A673 (cell line): Measurements from ENCODE around the gene HNRNPUL1. TPM values are rescaled to one million over a fixed set of nuclear protein-coding genes. Genes with fewer than 3 reads are reported as not detected.

Experiments
- BruUV-seq: library from RNA; stranded (reverse); fragments of 400-500 nt; replicated peaks from 2 replicates; lab custom pipeline; 2021; lab: Mats Ljungman, UMichigan
- CTCF ChIA-PET: fragments of 300-600 bp; sonication (Branson Sonifier 250); formaldehyde crosslinking; loops from one replicate; lab custom pipeline; 2022; ENCODE audit warnings: antibody characterized with exemption; lab: Charles Lee
- POLR2A ChIA-PET: fragments of 300-600 bp; sonication (Branson Sonifier 250); formaldehyde crosslinking; loops from one replicate; lab custom pipeline; 2022; ENCODE audit warnings: antibody characterized with exemption; ENCODE audit not compliant: low non-redundant PET; lab: Charles Lee
- DNase-seq: peaks from one replicate; pipeline ENCODE4 v3.0.0-alpha.2; 2015; ENCODE audit warnings: low spot score
- H3K27ac ChIP-seq: fragments of 200-600 bp; sonication (generic); 2 replicates; pipeline ENCODE4 v1.5.1; 2016; ENCODE audit warnings: mixed run types, low read depth, mild to moderate bottlenecking, mixed read lengths, antibody characterized with exemption, low read length; ENCODE audit not compliant: poor library complexity, severe bottlenecking
- H3K27me3 ChIP-seq: fragments of 200-600 bp; sonication (generic); replicated peaks from 2 replicates; pipeline ENCODE4 v1.6.1; 2017; ENCODE audit warnings: mixed run types, low read depth, mild to moderate bottlenecking, mixed read lengths, antibody characterized with exemption, low read length; ENCODE audit not compliant: insufficient read depth, poor library complexity
- H3K36me3 ChIP-seq: fragments of 200-600 bp; sonication (generic); 2 replicates; pipeline ENCODE4 v1.6.1; 2016; ENCODE audit warnings: mixed run types, mild to moderate bottlenecking, mixed read lengths, antibody characterized with exemption, low read length; ENCODE audit not compliant: insufficient read depth, poor library complexity, severe bottlenecking
- H3K4me1 ChIP-seq: fragments of 200-600 bp; sonication (generic); 2 replicates; pipeline ENCODE4 v1.6.1; 2017; ENCODE audit warnings: mixed run types, mild to moderate bottlenecking, mixed read lengths, antibody characterized with exemption, low read length; ENCODE audit not compliant: insufficient read depth, poor library complexity, severe bottlenecking
- H3K4me3 ChIP-seq: fragments of 200-600 bp; sonication (generic); 2 replicates; pipeline ENCODE4 v1.5.1; 2016; ENCODE audit warnings: low read depth, mixed run types, mild to moderate bottlenecking, mixed read lengths, low read length; ENCODE audit not compliant: poor library complexity, severe bottlenecking
- H3K9me3 ChIP-seq: fragments of 200-600 bp; sonication (generic); 2 replicates; pipeline ENCODE4 v1.6.1; 2016; ENCODE audit warnings: mixed run types, low read depth, mild to moderate bottlenecking, mixed read lengths, antibody characterized with exemption, low read length; ENCODE audit not compliant: poor library complexity, severe bottlenecking
- CTCF ChIP-seq: fragments of 300-800, 200-600 bp; sonication (generic); conservative IDR thresholded peaks from 2 replicates; pipeline ENCODE4 v1.5.1; 2017; ENCODE audit warnings: low read depth, mild to moderate bottlenecking, antibody characterized with exemption, low read length, moderate library complexity, mixed read lengths
- EZH2 ChIP-seq: fragments of 200-600 bp; sonication (generic); IDR thresholded peaks from 2 replicates; pipeline ENCODE4 v1.6.1; 2017; ENCODE audit warnings: borderline replicate concordance, low read depth, mild to moderate bottlenecking, mixed read lengths, antibody characterized with exemption, low read length; ENCODE audit not compliant: poor library complexity, severe bottlenecking
- intact Hi-C: fragments of 100-400 bp; cut with micrococcal nuclease; formaldehyde crosslinking; loops from one replicate; pipeline ENCODE4 v1.10.0; 2022; ENCODE audit not compliant: unreplicated experiment
- total RNA-seq: library from RNA; stranded (reverse); gene quantifications from 2 replicates; pipeline ENCODE4 v1.2.3, GENCODE V29; 2021

Gene HNRNPUL1
- total RNA-seq, 1 experiment from 2014 or later, result 344 TPM

DNA sequence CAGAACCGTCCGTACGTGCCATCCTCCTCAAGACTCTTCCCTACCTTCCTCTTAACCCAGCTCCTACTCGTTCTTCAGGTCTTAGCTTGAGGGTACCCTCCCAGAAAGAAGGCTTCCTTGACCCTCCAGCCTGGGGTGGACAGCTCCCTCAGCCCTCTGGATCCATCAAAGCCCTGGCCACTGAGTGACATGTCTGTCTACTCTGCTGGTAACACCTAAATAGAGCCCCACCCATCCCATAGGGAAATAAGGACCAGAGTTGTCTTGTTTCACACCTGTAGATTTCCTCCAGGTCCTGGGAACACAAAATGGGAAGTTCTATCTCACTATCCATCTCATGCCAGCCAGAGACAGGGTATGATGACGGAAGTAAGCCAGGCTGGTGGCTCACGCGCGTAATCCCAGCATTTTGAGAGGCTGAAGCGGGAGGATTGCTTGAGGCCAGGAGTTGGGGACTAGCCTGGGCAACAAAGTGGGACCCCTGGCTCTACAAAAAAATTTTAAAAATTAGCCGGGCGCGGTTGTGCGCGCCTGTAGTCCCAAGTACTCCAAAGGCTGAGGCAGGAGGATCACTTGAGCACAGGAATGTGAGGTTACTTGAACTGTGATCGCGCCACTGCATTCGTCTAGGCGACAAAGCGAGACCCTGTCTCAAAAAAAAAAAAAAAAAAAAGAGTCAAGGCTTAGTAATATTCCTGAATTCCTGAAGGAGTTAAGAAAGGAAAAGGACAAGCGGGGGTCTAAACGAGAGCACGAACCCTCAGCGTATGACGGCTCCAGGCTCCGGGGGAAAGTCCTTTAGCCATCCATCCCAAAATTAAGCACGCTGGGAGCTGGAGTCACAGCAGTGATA lies 45.2 kb downstream of the HNRNPUL1 start:
- ChIA-PET POLR2A (no interaction called here), CTCF (interaction anchor here (0.7 to 1.7 kb wide), 4 partner anchors 46 to 1166 kb away, joined by 3 to 10 read pairs (median 4); no protein-coding TSS in a partner anchor)
- no peak for TF ChIP-seq CTCF
- no peak for TF ChIP-seq EZH2
- no peak for DNase-seq
- H3K27me3 ChIP-seq, result no peaks in the 10 kb centered on the region
- intact Hi-C loops, result loop anchor here (1.0 to 2.0 kb wide), 2 partner anchors 105 to 254 kb away; no protein-coding TSS in a partner anchor
- no peaks in the 10 kb centered on the region for H3K9me3 ChIP-seq
- H3K4me1 ChIP-seq, result peaks cover 12% of the 10 kb centered on the region
- H3K4me3 ChIP-seq, result peak overlapping the region; percentile 78
- H3K27ac ChIP-seq, result peak overlapping the region; percentile 96
- BruUV-seq, result TSS peak; percentile 77
- peaks cover 50% of the 10 kb centered on the region for H3K36me3 ChIP-seq

GRCh38 chr19:41310033-41310831 lies 46.1 kb downstream of the HNRNPUL1 start, which contains the start of gene CCDC97:
Gene CCDC97 (plus strand): TSS chr19:41310172. CDS start chr19:41310311, 139 bp downstream.
- Histone ChIP-seq H3K9me3 (no peaks in the 10 kb centered on the region), H3K36me3 (peaks cover 45% of the 10 kb centered on the region), H3K27me3 (no peaks in the 10 kb centered on the region), H3K4me3 (peak within 1 kb of the TSS; percentile 78), H3K4me1 (peaks cover 12% of the 10 kb centered on the region), H3K27ac (peak within 1 kb of the TSS; percentile 96)
- ChIA-PET POLR2A (no interaction called here), CTCF (interaction anchor here (0.7 to 1.0 kb wide), 2 partner anchors 47 to 1167 kb away, joined by 6 to 10 read pairs; no protein-coding TSS in a partner anchor)
- TF ChIP-seq CTCF (no peak), EZH2 (no peak)
- intact Hi-C loops, result loop anchor here (1.0 kb wide), 1 partner anchor 253 kb away; no protein-coding TSS in a partner anchor
- TSS peak; percentile 55 for BruUV-seq
- DNase-seq, result peak; percentile 92

DNA sequence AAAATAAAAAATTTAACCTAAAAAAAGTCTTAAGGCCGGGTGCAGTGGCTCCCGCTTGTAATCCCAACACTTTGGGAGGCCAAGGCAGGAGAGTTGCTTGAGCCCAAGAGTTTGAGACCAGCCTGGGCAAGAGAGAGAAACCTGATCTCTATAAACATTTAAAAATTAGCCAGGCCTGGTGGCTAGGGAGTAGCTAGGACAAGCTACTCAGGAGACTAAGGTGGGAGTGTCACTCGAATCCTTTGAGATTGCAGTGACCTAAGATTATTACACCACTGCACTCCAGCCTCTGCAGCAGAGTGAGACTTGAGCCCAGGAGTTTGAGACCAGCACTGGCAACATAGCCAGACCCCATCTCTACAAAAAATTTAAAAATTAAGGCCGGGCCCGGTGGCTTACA lies 46.9 kb downstream of the HNRNPUL1 start:
- Histone ChIP-seq H3K27ac (peak overlapping the region; percentile 96), H3K36me3 (peaks cover 40% of the 10 kb centered on the region), H3K4me3 (peak overlapping the region; percentile 78), H3K27me3 (no peaks in the 10 kb centered on the region), H3K9me3 (no peaks in the 10 kb centered on the region), H3K4me1 (peaks cover 12% of the 10 kb centered on the region)
- BruUV-seq, result no TSS peak
- DNase-seq, result no peak
- no peak for TF ChIP-seq CTCF
- no peak for TF ChIP-seq EZH2
- ChIA-PET POLR2A (no interaction called here), CTCF (interaction anchor here (0.6 kb wide), 1 partner anchor 724 kb away, joined by 4 read pairs; no protein-coding TSS in a partner anchor)
- intact Hi-C loops, result no loop called here
